HepG2 (cell line): Measurements from ENCODE around the gene DCAF4L1. TPM values are rescaled to one million over a fixed set of nuclear protein-coding genes. Genes with fewer than 3 reads are reported as not detected.

Experiments used
- ARNT ChIP-seq: fragments of 450-650 bp; IDR thresholded peaks from 2 replicates; pipeline ENCODE4 v1.6.1; 2017
- CBFB ChIP-seq: sonication (generic); formaldehyde crosslinking; IDR thresholded peaks from 2 replicates; pipeline ENCODE4 v1.4.0; 2020; ENCODE audit warnings: missing genetic modification reagents
- DMTF1 ChIP-seq: sonication (generic); formaldehyde crosslinking; IDR thresholded peaks from 2 replicates; pipeline ENCODE4 v1.4.0; 2020; ENCODE audit warnings: mild to moderate bottlenecking, missing genetic modification reagents
- EZH2 ChIP-seq: conservative IDR thresholded peaks from 2 replicates; pipeline ENCODE4 v1.6.1; 2012; ENCODE audit warnings: mild to moderate bottlenecking, low read depth, low read length, moderate library complexity
- FOXC1 ChIP-seq: sonication (generic); formaldehyde crosslinking; IDR thresholded peaks from 2 replicates; pipeline ENCODE4 v1.8.0; 2022; ENCODE audit warnings: mild to moderate bottlenecking, missing genetic modification reagents, borderline replicate concordance
- HES4 ChIP-seq: sonication (generic); formaldehyde crosslinking; IDR thresholded peaks from 2 replicates; pipeline ENCODE4 v1.9.0; 2021; ENCODE audit warnings: mild to moderate bottlenecking, missing genetic modification reagents, borderline replicate concordance
- IKZF1 ChIP-seq: fragments of 450-650 bp; IDR thresholded peaks from 2 replicates; pipeline ENCODE4 v1.7.1; 2016
- JUN ChIP-seq: sonication (generic); formaldehyde crosslinking; IDR thresholded peaks from 2 replicates; pipeline ENCODE4 v1.4.0; 2020; ENCODE audit warnings: mild to moderate bottlenecking, missing genetic modification reagents
- RARG ChIP-seq: sonication (generic); formaldehyde crosslinking; IDR thresholded peaks from 2 replicates; pipeline ENCODE4 v1.4.0; 2020; ENCODE audit warnings: low read depth, mild to moderate bottlenecking, missing genetic modification reagents
- TCF7L2 ChIP-seq: IDR thresholded peaks from 2 replicates; pipeline ENCODE4 v1.6.1; 2011; ENCODE audit warnings: mild to moderate bottlenecking, low read depth, low read length, moderate library complexity
- ZFP82 ChIP-seq: sonication (generic); formaldehyde crosslinking; IDR thresholded peaks from 2 replicates; pipeline ENCODE4 v1.5.1; 2020; ENCODE audit warnings: mild to moderate bottlenecking, missing genetic modification reagents, borderline replicate concordance
- ZNF326 ChIP-seq: sonication (generic); formaldehyde crosslinking; IDR thresholded peaks from 2 replicates; pipeline ENCODE4 v1.4.0; 2020; ENCODE audit warnings: missing genetic modification reagents, borderline replicate concordance
- ZNF589 ChIP-seq: sonication (generic); formaldehyde crosslinking; conservative IDR thresholded peaks from 2 replicates; pipeline ENCODE4 v1.8.0; 2022; ENCODE audit warnings: mild to moderate bottlenecking, moderate library complexity, missing genetic modification reagents
- ZNF709 ChIP-seq: sonication (generic); formaldehyde crosslinking; IDR thresholded peaks from 2 replicates; pipeline ENCODE4 v1.5.0; 2020; ENCODE audit warnings: mild to moderate bottlenecking, missing genetic modification reagents
- ZNF724P ChIP-seq: sonication (generic); formaldehyde crosslinking; IDR thresholded peaks from 2 replicates; pipeline ENCODE4 v1.8.0; 2022; ENCODE audit warnings: missing genetic modification reagents, borderline replicate concordance
- ZNF891 ChIP-seq: sonication (generic); formaldehyde crosslinking; IDR thresholded peaks from 2 replicates; pipeline ENCODE4 v1.5.0; 2020; ENCODE audit warnings: mild to moderate bottlenecking, missing genetic modification reagents
- ZSCAN30 ChIP-seq: sonication (generic); formaldehyde crosslinking; IDR thresholded peaks from 2 replicates; pipeline ENCODE4 v1.5.0; 2020; ENCODE audit warnings: mild to moderate bottlenecking, missing genetic modification reagents
- polyA plus RNA-seq, 8 experiments: library from polyadenylated mRNA; depleted of rRNA in 3 of 8; stranded (reverse) in 7 of 8; unstranded in 1 of 8; fragments of >200 nt; fragmentation: Illumina TruSeq in 4 of 8; extraction: Trizol in 4 of 8; gene quantifications; 2 replicates each; pipeline versions ENCODE4 v1.2.1 to v1.2.3, GENCODE V29; 2011 to 2016; ENCODE audit warnings: low read depth in 4 of 8, missing spikeins in 1 of 8, mixed read lengths in 1 of 8; ENCODE audit not compliant: insufficient read depth in 1 of 8
- total RNA-seq, 5 experiments: library from RNA; depleted of rRNA; stranded (reverse); fragments of >200 nt; fragmentation: Illumina TruSeq; extraction: Trizol; gene quantifications; 2 replicates each; pipeline ENCODE4 v1.2.3, GENCODE V29; 2016; ENCODE audit warnings: low read depth in 1 of 5
- TF ChIP-seq, protein P1 (sequence below): sonication (generic); formaldehyde crosslinking; IDR thresholded peaks from 2 replicates; pipeline ENCODE4 v1.5.0; 2020; ENCODE audit warnings: mild to moderate bottlenecking, missing genetic modification reagents
- TF ChIP-seq, protein P2 (sequence below): sonication (generic); formaldehyde crosslinking; IDR thresholded peaks from 2 replicates; pipeline ENCODE4 v1.5.0; 2020; ENCODE audit warnings: mild to moderate bottlenecking, missing genetic modification reagents
- TF ChIP-seq, protein P3 (sequence below): sonication (generic); formaldehyde crosslinking; IDR thresholded peaks from 2 replicates; pipeline ENCODE4 v1.8.0; 2022; ENCODE audit warnings: mild to moderate bottlenecking, missing genetic modification reagents
- TF ChIP-seq, protein P4 (sequence below): sonication (generic); formaldehyde crosslinking; IDR thresholded peaks from 2 replicates; pipeline ENCODE4 v1.9.0; 2021; ENCODE audit warnings: missing genetic modification reagents, mild to moderate bottlenecking, borderline replicate concordance

Gene DCAF4L1
- total and polyA plus RNA-seq, 2 of the 13 experiments (the other 11 are each of a cell fraction or from before 2014, with no cell fraction given): 0.05 to 0.09 TPM

DNA sequence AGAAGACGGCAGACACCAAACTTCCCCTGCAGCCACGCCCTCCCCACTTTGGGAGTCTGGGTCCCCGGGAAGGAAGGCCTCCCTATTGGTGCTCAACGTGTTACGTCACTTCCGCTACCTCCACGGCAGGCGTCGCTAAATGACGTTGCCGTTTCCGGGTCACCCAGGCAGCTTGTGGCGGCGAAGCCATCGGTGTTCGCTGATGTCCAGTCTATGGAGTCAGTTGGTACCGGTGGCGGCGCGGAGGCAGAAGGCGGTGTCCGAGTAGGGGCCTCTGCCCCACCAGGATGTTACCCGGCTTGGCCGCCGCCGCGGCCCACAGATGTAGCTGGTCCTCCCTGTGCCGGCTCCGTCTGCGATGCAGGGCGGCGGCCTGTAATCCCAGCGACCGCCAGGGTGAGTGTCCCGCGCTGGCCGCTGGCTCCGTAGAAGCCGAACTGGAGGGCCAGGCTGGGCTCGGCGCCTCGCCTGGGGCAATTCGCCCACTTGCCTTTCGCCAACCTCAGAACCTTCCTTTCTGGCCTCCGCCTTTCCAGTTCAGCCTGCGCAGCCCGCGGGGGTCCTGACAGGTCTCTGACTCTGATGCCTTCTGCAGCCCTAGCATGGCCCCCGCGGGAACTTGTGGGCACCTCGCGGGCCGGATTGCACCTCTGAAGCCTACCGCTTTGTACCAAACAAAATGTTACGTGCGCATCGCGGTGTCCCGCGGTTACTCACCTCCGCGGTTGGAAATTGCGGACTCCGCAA is 9.0 kb downstream of the DCAF4L1 start, which contains the start of gene SLC30A9 (continued):
- TF ChIP-seq, protein P1, sequence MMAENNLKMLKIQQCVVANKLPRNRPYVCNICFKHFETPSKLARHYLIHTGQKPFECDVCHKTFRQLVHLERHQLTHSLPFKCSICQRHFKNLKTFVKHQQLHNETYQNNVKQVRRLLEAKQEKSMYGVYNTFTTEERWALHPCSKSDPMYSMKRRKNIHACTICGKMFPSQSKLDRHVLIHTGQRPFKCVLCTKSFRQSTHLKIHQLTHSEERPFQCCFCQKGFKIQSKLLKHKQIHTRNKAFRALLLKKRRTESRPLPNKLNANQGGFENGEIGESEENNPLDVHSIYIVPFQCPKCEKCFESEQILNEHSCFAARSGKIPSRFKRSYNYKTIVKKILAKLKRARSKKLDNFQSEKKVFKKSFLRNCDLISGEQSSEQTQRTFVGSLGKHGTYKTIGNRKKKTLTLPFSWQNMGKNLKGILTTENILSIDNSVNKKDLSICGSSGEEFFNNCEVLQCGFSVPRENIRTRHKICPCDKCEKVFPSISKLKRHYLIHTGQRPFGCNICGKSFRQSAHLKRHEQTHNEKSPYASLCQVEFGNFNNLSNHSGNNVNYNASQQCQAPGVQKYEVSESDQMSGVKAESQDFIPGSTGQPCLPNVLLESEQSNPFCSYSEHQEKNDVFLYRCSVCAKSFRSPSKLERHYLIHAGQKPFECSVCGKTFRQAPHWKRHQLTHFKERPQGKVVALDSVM (CRISPR knock-in tag): peak; percentile 73
- TF ChIP-seq, protein P2, sequence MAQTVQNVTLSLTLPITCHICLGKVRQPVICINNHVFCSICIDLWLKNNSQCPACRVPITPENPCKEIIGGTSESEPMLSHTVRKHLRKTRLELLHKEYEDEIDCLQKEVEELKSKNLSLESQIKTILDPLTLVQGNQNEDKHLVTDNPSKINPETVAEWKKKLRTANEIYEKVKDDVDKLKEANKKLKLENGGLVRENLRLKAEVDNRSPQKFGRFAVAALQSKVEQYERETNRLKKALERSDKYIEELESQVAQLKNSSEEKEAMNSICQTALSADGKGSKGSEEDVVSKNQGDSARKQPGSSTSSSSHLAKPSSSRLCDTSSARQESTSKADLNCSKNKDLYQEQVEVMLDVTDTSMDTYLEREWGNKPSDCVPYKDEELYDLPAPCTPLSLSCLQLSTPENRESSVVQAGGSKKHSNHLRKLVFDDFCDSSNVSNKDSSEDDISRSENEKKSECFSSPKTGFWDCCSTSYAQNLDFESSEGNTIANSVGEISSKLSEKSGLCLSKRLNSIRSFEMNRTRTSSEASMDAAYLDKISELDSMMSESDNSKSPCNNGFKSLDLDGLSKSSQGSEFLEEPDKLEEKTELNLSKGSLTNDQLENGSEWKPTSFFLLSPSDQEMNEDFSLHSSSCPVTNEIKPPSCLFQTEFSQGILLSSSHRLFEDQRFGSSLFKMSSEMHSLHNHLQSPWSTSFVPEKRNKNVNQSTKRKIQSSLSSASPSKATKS (CRISPR knock-in tag): no peak; the same call in 1 of the 2 replicates
- TF ChIP-seq FOXC1 (CRISPR knock-in tag) (peak; percentile 93), ZNF709 (CRISPR knock-in tag) (no peak), ZNF891 (CRISPR knock-in tag) (peak; percentile 95), ZSCAN30 (peak; percentile 90), ZNF326 (CRISPR knock-in tag) (no peak), DMTF1 (CRISPR knock-in tag) (no peak), TCF7L2 (no peak), ZFP82 (CRISPR knock-in tag) (no peak), JUN (CRISPR knock-in tag) (no peak), ARNT (no peak), HES4 (CRISPR knock-in tag) (peak; percentile 86), ZNF589 (CRISPR knock-in tag) (no peak), EZH2 (no peak), CBFB (CRISPR knock-in tag) (no peak), IKZF1 (no peak), RARG (CRISPR knock-in tag) (no peak), ZNF724P (CRISPR knock-in tag) (peak; percentile 75; the same call in 1 of the 2 replicates)
- TF ChIP-seq, protein P3, sequence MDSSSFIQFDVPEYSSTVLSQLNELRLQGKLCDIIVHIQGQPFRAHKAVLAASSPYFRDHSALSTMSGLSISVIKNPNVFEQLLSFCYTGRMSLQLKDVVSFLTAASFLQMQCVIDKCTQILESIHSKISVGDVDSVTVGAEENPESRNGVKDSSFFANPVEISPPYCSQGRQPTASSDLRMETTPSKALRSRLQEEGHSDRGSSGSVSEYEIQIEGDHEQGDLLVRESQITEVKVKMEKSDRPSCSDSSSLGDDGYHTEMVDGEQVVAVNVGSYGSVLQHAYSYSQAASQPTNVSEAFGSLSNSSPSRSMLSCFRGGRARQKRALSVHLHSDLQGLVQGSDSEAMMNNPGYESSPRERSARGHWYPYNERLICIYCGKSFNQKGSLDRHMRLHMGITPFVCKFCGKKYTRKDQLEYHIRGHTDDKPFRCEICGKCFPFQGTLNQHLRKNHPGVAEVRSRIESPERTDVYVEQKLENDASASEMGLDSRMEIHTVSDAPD (CRISPR knock-in tag): no peak
- TF ChIP-seq, protein P4, sequence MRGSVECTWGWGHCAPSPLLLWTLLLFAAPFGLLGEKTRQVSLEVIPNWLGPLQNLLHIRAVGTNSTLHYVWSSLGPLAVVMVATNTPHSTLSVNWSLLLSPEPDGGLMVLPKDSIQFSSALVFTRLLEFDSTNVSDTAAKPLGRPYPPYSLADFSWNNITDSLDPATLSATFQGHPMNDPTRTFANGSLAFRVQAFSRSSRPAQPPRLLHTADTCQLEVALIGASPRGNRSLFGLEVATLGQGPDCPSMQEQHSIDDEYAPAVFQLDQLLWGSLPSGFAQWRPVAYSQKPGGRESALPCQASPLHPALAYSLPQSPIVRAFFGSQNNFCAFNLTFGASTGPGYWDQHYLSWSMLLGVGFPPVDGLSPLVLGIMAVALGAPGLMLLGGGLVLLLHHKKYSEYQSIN (CRISPR knock-in tag): no peak
